RWPE1 (cell line): ENCODE measurements around the gene TBC1D12.

ENCODE experiments used
- CTCF ChIA-PET: fragments of 350-600 bp; sonication (Branson Sonifier 250); formaldehyde crosslinking; extraction: SDS; loops from one replicate; lab custom pipeline; 2021; lab: Yijun Ruan, JAX
- POLR2A ChIA-PET: fragments of 400-600 bp; formaldehyde crosslinking; extraction: SDS; loops from one replicate; lab custom pipeline; 2020; ENCODE audit warnings: antibody characterized with exemption; ENCODE audit not compliant: low non-redundant PET; lab: Yijun Ruan, JAX
- DNase-seq: peaks from one replicate; pipeline ENCODE4 v3.0.0; 2012; ENCODE audit warnings: low spot score
- H3K27ac ChIP-seq: fragments of 450-650 bp; 2 replicates; pipeline ENCODE4 v1.5.1; 2017
- TF ChIP-seq, protein P1 (sequence below): fragments of 450-650 bp; conservative IDR thresholded peaks from 2 replicates; pipeline ENCODE4 v1.5.1; 2017; ENCODE audit warnings: low read depth, mild to moderate bottlenecking

The TBC1D12 gene

DNA sequence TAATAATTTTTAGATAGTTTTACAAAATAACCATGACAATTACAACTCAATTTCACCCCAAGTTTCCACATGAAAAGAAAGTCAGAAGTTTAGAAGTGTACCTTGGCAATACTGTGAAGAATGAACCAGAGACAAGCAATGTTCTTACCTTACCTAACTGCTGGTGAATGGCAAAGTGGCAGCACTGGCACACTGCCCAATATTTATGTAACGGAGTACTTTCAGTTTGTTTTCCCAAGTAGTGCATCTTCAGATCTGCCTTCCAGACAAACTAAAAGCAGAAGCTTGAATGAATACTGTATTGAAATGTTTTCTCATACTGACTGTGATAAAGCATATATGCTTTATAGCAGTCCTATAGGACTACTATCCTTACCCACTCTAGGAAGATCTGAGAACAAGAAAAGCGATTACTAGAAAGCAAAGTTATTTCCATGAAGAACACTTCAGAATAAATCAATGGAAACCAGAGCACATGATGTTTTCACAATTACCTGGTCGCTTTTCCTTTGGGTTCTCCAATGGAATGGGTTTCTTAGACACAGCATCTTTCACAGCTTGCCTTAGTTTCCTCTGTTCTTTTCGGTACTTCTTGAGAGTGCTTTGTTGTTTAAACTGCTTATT, 41.1 kb upstream of the TBC1D12 start:
- ChIA-PET POLR2A (no interaction called here), CTCF (interaction anchor here (1.0 kb wide), 1 partner anchor 82 kb away, joined by 5 read pairs; no protein-coding TSS in a partner anchor)
- DNase-seq, result peak; percentile 56
- TF ChIP-seq, protein P1, sequence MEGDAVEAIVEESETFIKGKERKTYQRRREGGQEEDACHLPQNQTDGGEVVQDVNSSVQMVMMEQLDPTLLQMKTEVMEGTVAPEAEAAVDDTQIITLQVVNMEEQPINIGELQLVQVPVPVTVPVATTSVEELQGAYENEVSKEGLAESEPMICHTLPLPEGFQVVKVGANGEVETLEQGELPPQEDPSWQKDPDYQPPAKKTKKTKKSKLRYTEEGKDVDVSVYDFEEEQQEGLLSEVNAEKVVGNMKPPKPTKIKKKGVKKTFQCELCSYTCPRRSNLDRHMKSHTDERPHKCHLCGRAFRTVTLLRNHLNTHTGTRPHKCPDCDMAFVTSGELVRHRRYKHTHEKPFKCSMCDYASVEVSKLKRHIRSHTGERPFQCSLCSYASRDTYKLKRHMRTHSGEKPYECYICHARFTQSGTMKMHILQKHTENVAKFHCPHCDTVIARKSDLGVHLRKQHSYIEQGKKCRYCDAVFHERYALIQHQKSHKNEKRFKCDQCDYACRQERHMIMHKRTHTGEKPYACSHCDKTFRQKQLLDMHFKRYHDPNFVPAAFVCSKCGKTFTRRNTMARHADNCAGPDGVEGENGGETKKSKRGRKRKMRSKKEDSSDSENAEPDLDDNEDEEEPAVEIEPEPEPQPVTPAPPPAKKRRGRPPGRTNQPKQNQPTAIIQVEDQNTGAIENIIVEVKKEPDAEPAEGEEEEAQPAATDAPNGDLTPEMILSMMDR, result no peak
- H3K27ac ChIP-seq, result no peak overlapping the region

DNA sequence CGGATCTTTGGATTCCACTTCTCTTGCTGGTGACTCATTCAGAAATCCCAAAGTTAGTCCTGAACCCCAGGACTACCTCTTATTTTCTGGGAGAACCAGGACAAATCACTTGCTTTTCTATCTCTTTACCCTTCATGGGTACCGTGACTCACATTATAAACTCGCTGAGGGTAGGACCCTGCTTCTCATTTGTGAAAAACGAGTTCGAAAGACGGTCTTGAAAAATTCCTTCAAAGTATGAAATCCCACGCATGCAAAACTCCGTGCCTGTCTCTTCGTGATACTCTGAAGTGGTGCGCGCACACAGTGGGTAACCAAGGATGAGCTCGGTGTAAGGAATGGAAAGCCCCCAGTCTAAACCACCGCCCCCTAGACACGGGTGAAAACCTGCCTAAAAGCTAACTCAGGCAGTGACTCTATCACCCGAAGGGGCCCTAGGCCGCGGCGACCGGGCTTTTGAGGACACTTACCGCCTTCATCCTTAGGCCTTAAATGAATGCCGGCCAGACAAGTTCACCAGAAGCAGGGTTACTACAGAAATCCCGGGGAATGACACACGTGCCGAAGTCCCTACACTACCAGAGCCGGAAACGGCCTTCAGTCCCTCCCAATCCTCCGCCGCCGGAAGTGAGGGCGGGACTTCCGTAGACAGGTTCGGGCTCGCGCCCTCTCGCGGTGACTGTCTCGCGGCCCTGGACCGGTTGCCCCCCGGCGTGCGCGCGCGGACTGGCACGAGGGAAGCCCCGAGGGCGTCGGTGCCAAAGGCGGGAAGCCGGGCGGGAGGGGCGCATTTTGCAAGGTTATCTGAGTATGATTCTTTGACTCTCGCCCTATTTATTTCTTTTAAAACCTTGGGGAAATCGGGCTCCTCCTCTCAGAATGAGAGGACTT, 39.7 kb upstream of the TBC1D12 start, which contains the start of gene NOC3L:
Gene NOC3L, minus strand, starts transcription at position 580 of the 891 bp plus-strand sequence. Its CDS starts 101 bp downstream, at position 479.
- ChIA-PET POLR2A (no interaction called here), CTCF (interaction anchor here (0.6 to 0.9 kb wide), 8 partner anchors 13 to 163 kb away, joined by 3 to 6 read pairs (median 3); partner anchors contain the start of gene TBC1D12)
- peak; percentile 93 for DNase-seq
- TF ChIP-seq, protein P1, result peak; percentile 82
- H3K27ac ChIP-seq, result peak within 1 kb of the TSS; percentile 78

DNA sequence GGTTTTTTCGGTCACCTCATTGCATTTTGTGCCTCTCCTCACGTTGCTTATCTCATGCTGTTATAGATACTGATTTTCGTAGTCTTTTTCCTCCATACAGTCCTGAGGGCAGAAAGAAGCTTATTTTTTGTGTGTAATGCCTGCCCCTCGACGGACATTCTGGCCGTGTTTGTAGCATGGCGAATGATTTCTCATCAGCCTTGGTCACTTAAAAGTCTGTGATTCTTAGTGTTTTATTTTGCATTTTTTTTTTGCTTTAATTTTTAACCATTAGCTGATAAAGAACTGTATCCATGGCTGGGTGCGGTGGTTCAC, 39.1 kb upstream of the TBC1D12 start:
- TF ChIP-seq, protein P1, result peak; percentile 22
- ChIA-PET POLR2A (no interaction called here), CTCF (interaction anchor here (0.6 to 0.9 kb wide), 4 partner anchors 12 to 163 kb away, joined by 3 to 6 read pairs (median 3); partner anchors contain the start of gene TBC1D12)
- DNase-seq, result no peak
- peak overlapping the region; percentile 78 for H3K27ac ChIP-seq

DNA sequence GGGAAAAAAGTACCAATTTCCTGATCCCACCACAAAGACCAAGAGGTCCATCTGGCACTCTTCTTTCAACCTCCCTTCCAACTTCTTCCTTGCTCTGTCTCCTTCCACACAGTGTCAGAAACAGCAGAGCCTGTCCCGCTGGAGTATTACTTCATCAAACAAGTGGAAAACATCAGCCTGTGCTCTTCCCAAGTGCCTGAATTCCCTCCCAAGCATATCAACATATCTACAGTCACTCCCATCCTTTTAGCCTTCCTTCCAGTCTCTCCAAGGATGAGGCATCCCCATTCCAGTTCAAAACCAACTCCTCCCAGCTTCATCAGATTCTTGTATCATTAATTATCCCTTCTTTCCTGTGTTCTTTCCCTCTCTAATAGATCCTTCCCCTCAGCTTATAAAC, 37.9 kb upstream of the TBC1D12 start:
- ChIA-PET CTCF (no interaction called here), POLR2A (interaction anchor here (0.6 kb wide), 1 partner anchor 10 kb away, joined by 5 read pairs; no protein-coding TSS in a partner anchor)
- H3K27ac ChIP-seq, result no peak overlapping the region
- no peak for DNase-seq
- TF ChIP-seq, protein P1, result no peak

DNA sequence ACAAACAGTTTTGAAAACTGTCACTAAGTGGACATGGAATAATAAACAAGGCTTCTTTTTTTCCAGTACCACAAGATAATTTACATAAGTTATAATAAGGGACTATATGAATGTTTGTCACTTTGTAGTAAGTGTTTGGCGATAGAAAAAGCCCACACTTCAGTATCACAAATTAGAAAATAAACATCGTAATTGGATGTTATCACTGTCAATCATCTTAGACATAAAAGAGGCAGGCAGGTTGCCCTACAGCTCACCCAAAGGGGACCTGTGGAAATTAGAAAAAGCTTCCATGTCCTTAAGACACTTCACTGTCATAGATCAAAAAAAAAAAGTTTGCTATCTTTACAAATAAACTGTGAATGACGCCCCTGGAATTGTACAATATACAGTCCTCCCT, 36.0 kb upstream of the TBC1D12 start:
- CTCF ChIA-PET, result interaction anchor here (0.6 kb wide), 1 partner anchor 22 kb away, joined by 3 read pairs; no protein-coding TSS in a partner anchor
- POLR2A ChIA-PET, result no interaction called here
- no peak for DNase-seq
- TF ChIP-seq, protein P1, result no peak
- no peak overlapping the region for H3K27ac ChIP-seq

DNA sequence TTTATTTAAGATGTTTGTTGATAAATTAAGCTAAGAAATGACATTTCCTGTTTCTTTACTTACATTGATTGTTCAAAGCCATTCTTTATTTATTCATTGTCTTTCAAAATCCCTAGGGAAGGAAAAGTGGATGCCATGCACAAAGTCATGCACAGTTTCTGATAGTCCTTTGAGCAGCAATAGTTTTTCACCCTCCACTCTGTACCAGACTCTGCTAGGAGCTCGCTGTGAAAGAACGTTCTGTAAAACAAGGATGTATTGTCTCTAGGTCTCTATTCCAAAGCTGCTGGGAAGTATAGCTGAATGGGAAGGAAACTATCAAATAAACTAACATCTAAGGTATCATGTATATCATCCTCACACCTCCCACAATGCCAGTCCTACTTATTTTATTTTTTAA, 31.8 kb upstream of the TBC1D12 start:
- TF ChIP-seq, protein P1, result no peak
- CTCF ChIA-PET, result no interaction called here
- H3K27ac ChIP-seq, result no peak overlapping the region
- POLR2A ChIA-PET, result no interaction called here
- no peak for DNase-seq
